Activated CD4-positive, alpha-beta memory T cell treated with anti-CD3 and anti-CD28 coated beads, Interleukin-2, amount 10 ng/mL, durations not matched to agents 7 days and 5 days (primary cell): ENCODE data around the gene MGME1. TPM values are rescaled to one million over a fixed set of nuclear protein-coding genes. Genes with fewer than 3 reads are reported as not detected.
"Not testable (repeated sequence)": the region's sequence is repeated elsewhere in the genome, so short reads cannot be mapped to it uniquely, and the experiment has no call there.

Experiments
- CTCF ChIA-PET: fragments of 350-600 bp; sonication (Branson Sonifier 250); formaldehyde crosslinking; loops from one replicate; lab custom pipeline; 2021; ENCODE audit warnings: antibody characterized with exemption, inconsistent platforms; lab: Charles Lee
- POLR2A ChIA-PET: fragments of 350-600 bp; sonication (Branson Sonifier 250); formaldehyde crosslinking; loops from one replicate; lab custom pipeline; 2021; ENCODE audit warnings: antibody characterized with exemption; lab: Charles Lee
- DNase-seq: peaks from one replicate; pipeline ENCODE4 v3.0.0-alpha.2; 2020
- H3K27ac Mint-ChIP-seq: one replicate; pipeline ENCODE4 v1.8.0; 2021; ENCODE audit warnings: mild to moderate bottlenecking, mixed read lengths
- H3K27me3 Mint-ChIP-seq: one replicate; pipeline ENCODE4 v1.8.0; 2021; ENCODE audit warnings: mixed read lengths
- H3K36me3 Mint-ChIP-seq: one replicate; pipeline ENCODE4 v1.8.0; 2021; ENCODE audit warnings: low read depth, mixed read lengths
- H3K4me1 Mint-ChIP-seq: one replicate; pipeline ENCODE4 v1.8.0; 2021; ENCODE audit warnings: mixed read lengths
- H3K4me3 Mint-ChIP-seq: one replicate; pipeline ENCODE4 v1.8.0; 2021; ENCODE audit warnings: mild to moderate bottlenecking, mixed read lengths
- H3K9me3 Mint-ChIP-seq: one replicate; pipeline ENCODE4 v1.8.0; 2021; ENCODE audit warnings: mixed read lengths
- total RNA-seq, 2 experiments: library from RNA; stranded (reverse); gene quantifications; one replicate each; pipeline ENCODE4 v1.2.3, GENCODE V29; 2021

Gene MGME1
- total RNA-seq, 2 experiments from 2014 or later, result 53.9 to 56.7 TPM

- Mint-ChIP-seq H3K36me3 (no peaks in the 10 kb centered on the region), H3K4me1 (no peaks in the 10 kb centered on the region), H3K27me3 (peaks cover 2% of the 10 kb centered on the region), H3K9me3 (no peaks in the 10 kb centered on the region), H3K27ac (no peak overlapping the region), H3K4me3 (no peak overlapping the region)
- ChIA-PET POLR2A (no interaction called here), CTCF (interaction anchor here (1.3 kb wide), 1 partner anchor 22 kb away, joined by 3 read pairs; no protein-coding TSS in a partner anchor)
- DNase-seq, result no peak
These were observed 49.3 kb downstream of the MGME1 start for GRCh38 chr20:18018100-18018499.

DNA sequence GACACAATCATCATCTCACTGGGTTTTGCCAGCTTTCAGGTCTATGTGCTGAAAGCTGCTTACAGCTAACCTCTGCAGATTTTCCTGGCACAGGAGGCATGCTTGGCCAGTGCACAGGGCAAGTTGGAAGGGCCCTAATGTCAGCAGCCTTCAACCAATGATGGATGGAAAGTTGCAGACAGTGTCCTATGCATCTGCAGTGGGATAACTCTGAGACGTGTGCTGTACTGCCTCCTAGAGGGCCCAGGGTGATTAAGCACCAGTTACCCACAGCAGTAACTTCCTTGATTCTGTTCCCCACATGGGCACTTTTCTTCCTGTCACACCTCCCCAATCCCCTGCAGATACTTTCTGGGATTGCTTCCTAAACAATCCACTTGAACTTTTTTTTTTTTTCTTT lies 50.2 kb downstream of the MGME1 start:
- Mint-ChIP-seq H3K27me3 (peaks cover 2% of the 10 kb centered on the region), H3K36me3 (no peaks in the 10 kb centered on the region), H3K4me3 (no peak overlapping the region), H3K9me3 (no peaks in the 10 kb centered on the region), H3K4me1 (no peaks in the 10 kb centered on the region), H3K27ac (no peak overlapping the region)
- CTCF ChIA-PET, result no interaction called here
- POLR2A ChIA-PET, result no interaction called here
- DNase-seq, result peak; percentile 27

GRCh38 chr20:18020931-18021330 lies 52.1 kb downstream of the MGME1 start:
- POLR2A ChIA-PET, result no interaction called here
- Mint-ChIP-seq H3K27me3 (peaks cover 2% of the 10 kb centered on the region), H3K4me1 (no peaks in the 10 kb centered on the region), H3K36me3 (no peaks in the 10 kb centered on the region), H3K9me3 (no peaks in the 10 kb centered on the region), H3K27ac (no peak overlapping the region), H3K4me3 (no peak overlapping the region)
- CTCF ChIA-PET, result no interaction called here
- no peak for DNase-seq

DNA sequence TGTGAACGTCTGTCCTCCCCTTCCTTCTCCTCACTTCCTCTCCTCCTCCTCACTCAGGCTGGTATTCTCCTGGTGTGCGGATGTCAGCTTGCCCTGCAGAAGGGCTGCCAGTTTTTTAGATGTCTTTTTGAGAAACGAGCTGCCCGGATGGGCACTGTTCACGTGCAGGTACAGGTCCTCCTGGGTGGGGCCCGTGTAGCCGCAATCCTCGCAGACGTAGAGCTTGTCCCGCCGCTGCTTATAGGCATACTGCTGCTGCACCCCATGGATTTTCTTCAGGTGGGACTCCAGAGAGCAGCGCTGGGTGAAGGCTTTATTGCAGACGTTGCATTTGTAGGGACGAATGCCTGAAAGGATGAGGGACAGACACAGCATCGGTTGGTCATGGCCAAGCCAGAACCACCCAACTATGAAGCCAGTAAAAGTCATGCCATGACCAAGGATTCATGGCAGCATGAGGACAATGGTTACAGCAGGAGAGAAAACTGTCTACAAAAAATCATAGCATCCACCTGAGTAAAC lies 55.8 kb downstream of the MGME1 start:
- H3K4me3 Mint-ChIP-seq, result no peak overlapping the region
- H3K9me3 Mint-ChIP-seq, result no peaks in the 10 kb centered on the region
- H3K36me3 Mint-ChIP-seq, result no peaks in the 10 kb centered on the region
- no peak overlapping the region for H3K27ac Mint-ChIP-seq
- no peaks in the 10 kb centered on the region for H3K27me3 Mint-ChIP-seq
- ChIA-PET CTCF (no interaction called here), POLR2A (no interaction called here)
- no peaks in the 10 kb centered on the region for H3K4me1 Mint-ChIP-seq
- DNase-seq, result no peak

DNA sequence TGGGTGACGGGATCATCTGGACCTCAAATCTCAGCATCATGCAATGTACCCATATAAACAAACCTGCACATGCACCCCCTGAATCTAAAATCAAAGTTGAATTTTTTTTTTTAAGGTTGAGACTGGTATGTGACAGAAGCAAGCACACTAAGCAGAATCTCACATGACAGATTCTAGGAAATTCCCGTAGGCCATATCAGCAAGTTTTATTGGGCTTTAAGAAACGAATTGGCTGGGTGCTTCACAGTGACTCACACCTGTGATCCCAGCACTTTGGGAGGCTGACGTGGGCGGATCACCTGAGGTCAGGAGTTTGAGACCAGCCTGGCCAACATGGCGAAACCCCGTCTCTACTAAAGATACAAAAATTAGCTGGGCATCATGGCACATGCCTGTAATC lies 58.2 kb downstream of the MGME1 start:
- POLR2A ChIA-PET, H3K27ac Mint-ChIP-seq, H3K4me1 Mint-ChIP-seq, DNase-seq, CTCF ChIA-PET, H3K36me3 Mint-ChIP-seq, H3K9me3 Mint-ChIP-seq, H3K27me3 Mint-ChIP-seq, H3K4me3 Mint-ChIP-seq: not testable (repeated sequence)

DNA sequence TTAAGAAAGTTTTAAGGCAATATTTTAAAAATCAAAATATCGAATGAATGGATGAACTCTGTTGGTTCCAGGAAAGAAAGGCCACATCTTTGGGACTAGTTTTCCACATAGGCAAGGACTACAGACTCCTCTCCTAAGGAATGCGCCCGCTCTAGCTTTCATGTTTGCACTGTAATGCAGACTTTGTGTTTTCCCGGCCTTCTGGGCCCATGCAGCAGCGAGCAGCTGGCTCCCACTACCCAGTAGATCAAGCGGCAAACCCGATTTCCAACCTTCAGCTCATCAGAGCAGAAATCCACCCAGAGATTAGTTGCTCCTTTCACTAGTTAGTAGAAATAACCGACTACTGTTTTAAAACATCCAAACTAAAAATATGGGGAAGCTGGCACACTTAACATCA lies 61.2 kb downstream of the MGME1 start:
- H3K27ac Mint-ChIP-seq, result no peak overlapping the region
- POLR2A ChIA-PET, result no interaction called here
- H3K4me3 Mint-ChIP-seq, result no peak overlapping the region
- H3K36me3 Mint-ChIP-seq, result no peaks in the 10 kb centered on the region
- peaks cover 7% of the 10 kb centered on the region for H3K27me3 Mint-ChIP-seq
- no peak for DNase-seq
- no peaks in the 10 kb centered on the region for H3K9me3 Mint-ChIP-seq
- CTCF ChIA-PET, result no interaction called here
- H3K4me1 Mint-ChIP-seq, result no peaks in the 10 kb centered on the region

GRCh38 chr20:18031050-18031449 lies 62.2 kb downstream of the MGME1 start:
- Mint-ChIP-seq H3K27ac (no peak overlapping the region), H3K9me3 (no peaks in the 10 kb centered on the region), H3K36me3 (no peaks in the 10 kb centered on the region), H3K4me1 (no peaks in the 10 kb centered on the region), H3K4me3 (no peak overlapping the region), H3K27me3 (peaks cover 7% of the 10 kb centered on the region)
- POLR2A ChIA-PET, result no interaction called here
- CTCF ChIA-PET, result no interaction called here
- DNase-seq, result no peak

- Mint-ChIP-seq H3K9me3 (no peaks in the 10 kb centered on the region), H3K27me3 (peaks cover 7% of the 10 kb centered on the region), H3K27ac (no peak overlapping the region), H3K4me3 (no peak overlapping the region), H3K4me1 (no peaks in the 10 kb centered on the region), H3K36me3 (no peaks in the 10 kb centered on the region)
- no peak for DNase-seq
- ChIA-PET CTCF (no interaction called here), POLR2A (interaction anchor here (0.9 to 1.0 kb wide), 2 partner anchors 15 to 22 kb away, joined by 3 read pairs; no protein-coding TSS in a partner anchor)
These were observed 63.2 kb downstream of the MGME1 start for GRCh38 chr20:18031888-18032509.

DNA sequence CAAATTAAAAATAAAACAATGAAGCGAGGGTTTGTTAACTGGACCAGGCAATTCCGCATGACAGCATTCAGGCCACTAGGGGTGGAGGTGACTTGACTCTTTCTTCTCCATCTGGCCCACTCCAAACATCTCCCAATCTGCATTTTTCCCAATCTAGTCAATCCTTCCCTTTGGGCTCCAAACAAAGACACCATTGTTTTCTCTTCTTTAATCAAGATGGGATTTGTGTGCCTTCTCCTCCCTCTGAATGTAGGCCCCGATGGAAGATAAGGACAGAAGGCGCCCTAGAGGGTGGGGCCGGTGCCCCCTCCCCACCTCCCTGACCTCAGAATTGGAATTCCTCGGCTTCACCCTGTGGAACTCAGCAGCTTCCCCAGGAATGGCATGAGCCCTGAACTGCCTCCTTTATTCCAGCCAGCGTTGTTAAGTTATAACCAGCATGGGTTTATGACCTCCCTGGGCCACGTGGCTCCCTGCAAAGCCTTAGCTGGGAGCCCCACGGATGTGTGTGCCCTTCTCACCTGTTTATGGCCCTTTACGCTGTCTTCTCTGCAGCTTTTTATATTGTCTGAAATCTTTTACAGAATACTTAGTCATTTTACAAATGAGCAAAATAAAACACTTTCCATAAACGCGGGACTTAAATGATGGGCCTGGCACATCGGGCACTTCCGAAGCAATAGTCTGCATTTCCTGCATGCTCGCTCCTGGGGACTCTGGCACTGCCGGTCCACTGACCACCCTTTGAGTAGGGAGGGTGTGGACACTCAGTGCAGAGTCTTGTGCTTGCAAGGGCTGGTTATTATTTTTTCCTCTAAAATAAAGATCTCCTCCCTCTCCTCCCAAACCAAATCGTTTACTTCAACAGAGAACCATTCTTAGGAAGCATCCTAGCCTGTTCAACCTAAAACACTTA lies 64.4 kb downstream of the MGME1 start:
- Mint-ChIP-seq H3K27ac (no peak overlapping the region), H3K4me3 (no peak overlapping the region), H3K4me1 (no peaks in the 10 kb centered on the region), H3K27me3 (peaks cover 7% of the 10 kb centered on the region), H3K36me3 (no peaks in the 10 kb centered on the region), H3K9me3 (no peaks in the 10 kb centered on the region)
- ChIA-PET POLR2A (interaction anchor here (0.9 to 1.0 kb wide), 2 partner anchors 16 to 21 kb away, joined by 3 read pairs; no protein-coding TSS in a partner anchor), CTCF (no interaction called here)
- DNase-seq, result no peak

DNA sequence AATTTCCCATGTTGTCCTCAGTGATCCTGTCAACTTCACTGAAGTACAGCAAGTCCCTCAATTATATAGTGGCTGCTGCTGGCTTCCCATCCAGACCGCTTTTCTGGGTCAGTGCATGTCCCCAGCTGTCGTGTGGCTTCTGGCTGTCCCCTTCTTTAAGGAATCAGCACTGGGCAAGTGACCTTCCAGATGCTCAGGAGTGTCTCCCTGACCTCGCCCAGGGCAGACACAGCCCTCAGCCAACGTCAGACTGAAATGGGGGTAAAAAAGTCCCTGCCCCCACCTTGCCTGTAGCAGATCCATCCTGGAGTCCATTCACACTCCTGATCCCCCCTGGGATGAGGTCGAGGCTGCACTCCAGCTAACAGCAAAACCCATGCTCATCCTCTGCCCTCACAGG lies 65.2 kb downstream of the MGME1 start:
- Mint-ChIP-seq H3K27me3 (peaks cover 7% of the 10 kb centered on the region), H3K27ac (no peak overlapping the region), H3K4me1 (no peaks in the 10 kb centered on the region), H3K9me3 (no peaks in the 10 kb centered on the region), H3K4me3 (no peak overlapping the region), H3K36me3 (no peaks in the 10 kb centered on the region)
- DNase-seq, result no peak
- ChIA-PET CTCF (no interaction called here), POLR2A (no interaction called here)

- DNase-seq, result no peak
- H3K27ac Mint-ChIP-seq, result no peak overlapping the region
- H3K4me1 Mint-ChIP-seq, result no peaks in the 10 kb centered on the region
- ChIA-PET POLR2A (interaction anchor here (1.0 kb wide), 1 partner anchor 9 kb away, joined by 3 read pairs; no protein-coding TSS in a partner anchor), CTCF (no interaction called here)
- H3K4me3 Mint-ChIP-seq, result no peak overlapping the region
- peaks cover 6% of the 10 kb centered on the region for H3K27me3 Mint-ChIP-seq
- H3K36me3 Mint-ChIP-seq, result no peaks in the 10 kb centered on the region
- no peaks in the 10 kb centered on the region for H3K9me3 Mint-ChIP-seq
These were observed 70.2 kb downstream of the MGME1 start for GRCh38 chr20:18039063-18039462.
